Neural progenitor cell (in vitro differentiated cells): ENCODE results near the gene MACROH2A1.

Experiments used
- CTCF ChIP-seq: fragments of 200-600 bp; sonication (generic); IDR thresholded peaks from 2 replicates; pipeline ENCODE4 v1.5.1; 2017; ENCODE audit warnings: antibody characterized with exemption, mild to moderate bottlenecking
- EZH2 ChIP-seq: fragments of 200-600 bp; sonication (generic); IDR thresholded peaks from 2 replicates; pipeline ENCODE4 v1.6.1; 2017; ENCODE audit warnings: antibody characterized with exemption, mild to moderate bottlenecking, moderate library complexity

GRCh38 chr5:135359374-135360165, 39.5 kb downstream of the MACROH2A1 start:
- TF ChIP-seq CTCF (no peak), EZH2 (no peak)
